HL-60 (cell line): ENCODE measurements around the gene SNX9.

Experiments
- DNase-seq, 2 experiments: peaks; one replicate each; pipeline ENCODE4 v3.0.0-alpha.2; 2010 to 2020; ENCODE audit warnings: low read depth in 1 of 2, low spot score in 1 of 2
- H3K27ac ChIP-seq: fragments of 250-450 bp; sonication (Bioruptor Pico); replicated peaks from 2 replicates; pipeline ENCODE4 v1.5.1; 2020; ENCODE audit warnings: mild to moderate bottlenecking, moderate library complexity
- H3K27me3 ChIP-seq: fragments of 250-450 bp; sonication (Bioruptor Pico); 2 replicates; pipeline ENCODE4 v1.5.1; 2021; ENCODE audit warnings: mild to moderate bottlenecking, moderate library complexity; ENCODE audit not compliant: insufficient read depth, poor library complexity, severe bottlenecking
- H3K4me3 ChIP-seq: replicated peaks from 2 replicates; pipeline ENCODE4 v1.5.1; 2011; ENCODE audit warnings: mild to moderate bottlenecking, control low read depth, low read length; ENCODE audit not compliant: insufficient read depth
- GABPA ChIP-seq: IDR thresholded peaks from 2 replicates; pipeline ENCODE4 v1.6.1; 2012; ENCODE audit warnings: low read depth
- POLR2AphosphoS5 ChIP-seq: IDR thresholded peaks from 2 replicates; pipeline ENCODE4 v1.6.1; 2012; ENCODE audit warnings: low read depth
- SPI1 ChIP-seq: IDR thresholded peaks from 2 replicates; pipeline ENCODE4 v1.6.1; 2012; ENCODE audit warnings: low read depth, mild to moderate bottlenecking, borderline replicate concordance
- TF ChIP-seq, protein P1 (sequence below): IDR thresholded peaks from one replicate; pipeline ENCODE4 v1.5.1; 2011; ENCODE audit warnings: low read length, control low read depth, inconsistent platforms; ENCODE audit not compliant: insufficient read depth
- TF ChIP-seq, protein P2 (sequence below): IDR thresholded peaks from 2 replicates; pipeline ENCODE4 v1.6.1; 2012; ENCODE audit warnings: low read depth; ENCODE audit not compliant: insufficient replicate concordance

SNX9 gene

DNA sequence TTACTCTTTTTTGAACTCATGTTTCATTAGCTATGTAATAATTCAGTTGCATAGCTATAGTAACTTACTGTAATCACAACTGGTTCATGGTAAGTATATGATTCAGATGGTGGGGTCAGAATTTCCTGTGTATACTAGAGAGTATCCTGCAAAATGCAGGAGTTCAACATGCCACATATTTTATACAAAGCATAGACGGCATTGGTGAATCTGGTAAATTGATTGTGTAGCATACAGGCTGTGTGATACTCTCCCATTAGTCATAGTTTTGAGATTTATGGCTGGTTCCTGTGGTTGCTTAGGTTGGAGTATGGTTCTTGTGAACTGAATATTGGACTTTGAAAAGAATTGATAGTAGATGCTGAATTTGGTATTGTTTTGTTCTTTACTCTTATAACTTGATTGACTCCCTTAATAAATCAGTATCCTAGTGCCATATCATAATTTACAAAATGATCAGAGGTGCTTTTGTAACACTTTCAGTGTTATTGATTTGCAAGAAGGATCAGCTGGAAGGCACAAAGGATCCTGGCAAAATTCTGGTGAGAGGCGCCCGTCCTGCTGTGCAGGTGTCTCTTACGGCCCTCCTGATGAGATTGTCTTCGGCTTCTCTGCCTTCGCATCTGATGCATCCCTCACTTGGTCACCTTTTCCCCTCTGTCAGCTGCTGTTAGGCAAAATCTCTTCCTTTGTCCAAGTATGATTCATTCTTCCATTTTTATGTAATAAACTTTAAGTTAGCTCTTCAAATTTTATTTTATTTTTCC, 22.6 kb downstream of the SNX9 start:
- H3K4me3 ChIP-seq, result no peak overlapping the region
- no peaks in the 10 kb centered on the region for H3K27me3 ChIP-seq
- H3K27ac ChIP-seq, result no peak overlapping the region
- DNase-seq, result no peak
- TF ChIP-seq, protein P1, sequence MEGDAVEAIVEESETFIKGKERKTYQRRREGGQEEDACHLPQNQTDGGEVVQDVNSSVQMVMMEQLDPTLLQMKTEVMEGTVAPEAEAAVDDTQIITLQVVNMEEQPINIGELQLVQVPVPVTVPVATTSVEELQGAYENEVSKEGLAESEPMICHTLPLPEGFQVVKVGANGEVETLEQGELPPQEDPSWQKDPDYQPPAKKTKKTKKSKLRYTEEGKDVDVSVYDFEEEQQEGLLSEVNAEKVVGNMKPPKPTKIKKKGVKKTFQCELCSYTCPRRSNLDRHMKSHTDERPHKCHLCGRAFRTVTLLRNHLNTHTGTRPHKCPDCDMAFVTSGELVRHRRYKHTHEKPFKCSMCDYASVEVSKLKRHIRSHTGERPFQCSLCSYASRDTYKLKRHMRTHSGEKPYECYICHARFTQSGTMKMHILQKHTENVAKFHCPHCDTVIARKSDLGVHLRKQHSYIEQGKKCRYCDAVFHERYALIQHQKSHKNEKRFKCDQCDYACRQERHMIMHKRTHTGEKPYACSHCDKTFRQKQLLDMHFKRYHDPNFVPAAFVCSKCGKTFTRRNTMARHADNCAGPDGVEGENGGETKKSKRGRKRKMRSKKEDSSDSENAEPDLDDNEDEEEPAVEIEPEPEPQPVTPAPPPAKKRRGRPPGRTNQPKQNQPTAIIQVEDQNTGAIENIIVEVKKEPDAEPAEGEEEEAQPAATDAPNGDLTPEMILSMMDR, result no peak
- no peak for TF ChIP-seq SPI1
- TF ChIP-seq GABPA, result no peak
- no peak for TF ChIP-seq POLR2AphosphoS5
- TF ChIP-seq, protein P2, sequence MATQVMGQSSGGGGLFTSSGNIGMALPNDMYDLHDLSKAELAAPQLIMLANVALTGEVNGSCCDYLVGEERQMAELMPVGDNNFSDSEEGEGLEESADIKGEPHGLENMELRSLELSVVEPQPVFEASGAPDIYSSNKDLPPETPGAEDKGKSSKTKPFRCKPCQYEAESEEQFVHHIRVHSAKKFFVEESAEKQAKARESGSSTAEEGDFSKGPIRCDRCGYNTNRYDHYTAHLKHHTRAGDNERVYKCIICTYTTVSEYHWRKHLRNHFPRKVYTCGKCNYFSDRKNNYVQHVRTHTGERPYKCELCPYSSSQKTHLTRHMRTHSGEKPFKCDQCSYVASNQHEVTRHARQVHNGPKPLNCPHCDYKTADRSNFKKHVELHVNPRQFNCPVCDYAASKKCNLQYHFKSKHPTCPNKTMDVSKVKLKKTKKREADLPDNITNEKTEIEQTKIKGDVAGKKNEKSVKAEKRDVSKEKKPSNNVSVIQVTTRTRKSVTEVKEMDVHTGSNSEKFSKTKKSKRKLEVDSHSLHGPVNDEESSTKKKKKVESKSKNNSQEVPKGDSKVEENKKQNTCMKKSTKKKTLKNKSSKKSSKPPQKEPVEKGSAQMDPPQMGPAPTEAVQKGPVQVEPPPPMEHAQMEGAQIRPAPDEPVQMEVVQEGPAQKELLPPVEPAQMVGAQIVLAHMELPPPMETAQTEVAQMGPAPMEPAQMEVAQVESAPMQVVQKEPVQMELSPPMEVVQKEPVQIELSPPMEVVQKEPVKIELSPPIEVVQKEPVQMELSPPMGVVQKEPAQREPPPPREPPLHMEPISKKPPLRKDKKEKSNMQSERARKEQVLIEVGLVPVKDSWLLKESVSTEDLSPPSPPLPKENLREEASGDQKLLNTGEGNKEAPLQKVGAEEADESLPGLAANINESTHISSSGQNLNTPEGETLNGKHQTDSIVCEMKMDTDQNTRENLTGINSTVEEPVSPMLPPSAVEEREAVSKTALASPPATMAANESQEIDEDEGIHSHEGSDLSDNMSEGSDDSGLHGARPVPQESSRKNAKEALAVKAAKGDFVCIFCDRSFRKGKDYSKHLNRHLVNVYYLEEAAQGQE, result no peak

DNA sequence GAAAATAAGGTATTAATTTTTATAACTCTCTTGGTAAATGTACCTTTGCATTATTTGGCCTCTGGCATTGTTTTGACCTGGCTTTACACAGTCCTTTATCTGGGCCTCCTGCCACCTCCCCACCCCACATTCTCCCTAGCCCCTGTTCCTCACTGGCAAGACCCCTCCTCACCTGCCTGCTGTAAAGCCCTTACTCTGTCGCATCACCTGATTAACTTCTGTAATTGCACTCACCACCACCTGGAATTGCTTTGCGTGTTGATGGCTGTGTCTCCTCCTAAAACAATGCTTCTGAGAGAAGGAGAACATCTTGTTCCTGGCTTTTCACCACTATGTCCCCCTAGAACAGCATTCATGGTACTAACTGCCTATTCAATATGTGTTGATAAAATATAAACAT, 24.8 kb downstream of the SNX9 start:
- no peak for DNase-seq

DNA sequence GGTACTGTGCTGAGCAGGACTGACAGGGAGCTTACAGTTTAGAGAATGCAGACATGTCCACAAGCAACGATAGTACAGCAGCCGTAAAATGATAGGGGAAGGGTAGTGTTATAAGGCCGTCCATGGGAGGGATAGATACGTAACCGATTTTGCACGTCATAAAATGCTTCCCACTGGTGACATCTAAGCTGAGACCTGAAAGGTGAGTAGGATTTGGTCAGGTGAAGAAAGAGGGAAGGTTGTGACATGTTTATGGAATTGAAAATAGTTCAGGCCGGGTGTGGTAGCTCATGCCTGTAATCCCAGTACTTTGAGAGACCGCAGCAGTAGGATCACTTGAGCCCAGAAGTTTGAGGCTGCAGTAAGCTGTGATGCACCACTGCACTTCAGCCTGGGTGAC, 25.6 kb downstream of the SNX9 start:
- H3K27ac ChIP-seq, result no peak overlapping the region
- no peaks in the 10 kb centered on the region for H3K27me3 ChIP-seq
- TF ChIP-seq POLR2AphosphoS5, result no peak
- TF ChIP-seq, protein P1, result no peak
- TF ChIP-seq GABPA, result no peak
- no peak for TF ChIP-seq SPI1
- TF ChIP-seq, protein P2, result no peak
- no peak for DNase-seq
- no peak overlapping the region for H3K4me3 ChIP-seq

More for the DNA sequence above, 24.8 kb downstream of the SNX9 start:
- TF ChIP-seq, protein P2, result no peak
- TF ChIP-seq, protein P1, result no peak
- TF ChIP-seq POLR2AphosphoS5 (no peak), SPI1 (no peak), GABPA (no peak)
- no peak overlapping the region for H3K4me3 ChIP-seq
- no peak overlapping the region for H3K27ac ChIP-seq
- H3K27me3 ChIP-seq, result no peaks in the 10 kb centered on the region
